Measurements from ENCODE around the gene SNAPC4.
"Not testable (repeated sequence)": the region's sequence is repeated elsewhere in the genome, so short reads cannot be mapped to it uniquely, and the experiment has no call there.

The SNAPC4 gene

GRCh38 chr9:136431782-136432350 is 31.9 kb upstream of the SNAPC4 start:
- FAIRE-seq: no peak

GRCh38 chr9:136430588-136431234 is 30.7 kb upstream of the SNAPC4 start:
- no peak for FAIRE-seq

DNA sequence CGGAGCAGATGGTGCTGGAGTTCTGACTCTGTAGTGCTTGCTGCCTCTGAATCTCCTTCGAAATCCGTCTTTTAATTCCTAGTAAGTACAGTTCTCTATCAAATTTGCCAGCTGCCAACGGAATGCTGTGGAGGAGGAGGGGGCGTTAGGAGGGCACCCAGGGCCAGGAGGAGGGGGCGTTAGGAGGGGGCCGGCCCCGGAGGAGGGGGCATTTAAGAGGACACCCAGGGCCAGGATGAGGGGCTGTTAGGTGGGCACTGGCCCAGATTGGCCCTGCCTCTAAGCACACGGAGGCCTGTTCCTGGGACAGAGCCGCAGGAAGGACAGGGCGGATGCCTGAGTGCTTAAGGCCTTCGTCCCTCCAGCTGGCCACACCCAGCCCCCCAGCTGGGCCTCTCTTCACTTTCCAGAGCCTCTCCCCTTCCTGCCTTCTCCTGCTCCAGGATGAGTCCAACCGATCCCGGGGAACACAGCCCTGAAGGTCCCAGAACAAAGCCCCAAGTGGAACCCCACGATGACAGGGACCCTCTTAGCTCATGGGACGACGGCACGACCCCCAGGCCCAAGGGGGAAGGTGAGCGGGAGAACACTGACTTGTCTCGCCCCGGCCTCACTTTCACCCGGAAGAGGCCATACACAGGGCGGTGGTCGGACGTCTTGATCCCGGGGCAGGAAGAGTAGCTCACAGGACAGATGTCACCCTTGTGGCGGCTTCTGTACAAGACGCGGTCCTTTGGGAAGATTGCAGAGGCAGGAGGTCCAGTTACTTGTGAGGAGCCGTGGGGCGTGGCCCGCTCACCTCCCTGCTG is 29.9 kb upstream of the SNAPC4 start:
- FAIRE-seq: no peak

DNA sequence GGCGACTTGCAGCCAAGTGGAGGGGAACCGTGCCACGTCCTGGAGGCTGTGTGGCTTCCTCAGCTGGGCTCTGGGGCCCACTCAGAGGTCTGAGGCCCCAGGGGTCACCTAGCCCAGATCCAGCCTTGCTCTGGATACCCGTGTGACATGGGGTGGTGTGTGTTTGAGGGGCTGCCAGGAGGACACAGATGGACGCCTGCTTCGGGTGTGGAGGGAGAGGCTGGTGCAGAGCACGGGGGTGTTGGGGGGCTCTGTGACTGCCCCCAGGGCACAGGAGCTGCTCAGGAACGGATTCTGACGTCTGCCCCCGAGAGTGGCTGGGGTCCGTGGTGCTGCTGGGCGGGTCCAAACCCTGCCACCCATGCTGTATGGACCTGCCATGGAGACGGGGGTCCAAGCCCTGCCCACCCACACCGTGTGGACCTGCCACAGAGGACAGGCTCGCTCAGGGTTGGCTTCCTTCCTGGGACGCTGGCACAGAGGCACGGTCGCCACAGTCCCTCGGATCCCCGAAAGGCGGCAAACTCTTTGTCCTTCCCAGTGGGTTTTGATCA is 29.2 kb upstream of the SNAPC4 start:
- FAIRE-seq: no peak

DNA sequence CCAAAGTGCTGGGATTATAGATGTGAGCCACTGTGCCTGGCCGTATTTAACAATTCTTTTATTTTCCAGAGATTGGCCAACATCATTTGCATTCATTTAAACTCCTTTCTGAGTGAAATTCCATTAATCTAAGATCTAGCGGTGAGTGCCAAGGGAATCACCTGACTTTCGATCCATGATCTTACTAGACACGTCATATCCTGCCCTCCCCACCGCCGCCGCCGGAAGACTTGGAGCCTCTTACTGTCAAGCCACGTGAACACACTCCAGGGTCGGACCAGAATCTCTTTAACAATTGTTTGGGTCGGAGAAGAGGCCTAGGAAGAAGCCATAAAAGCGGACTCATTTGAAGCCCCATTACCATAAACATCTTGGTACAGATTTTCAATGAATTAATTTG is 26.8 kb upstream of the SNAPC4 start:
- FAIRE-seq: no peak

GRCh38 chr9:136425367-136425766 is 25.4 kb upstream of the SNAPC4 start:
- FAIRE-seq: not testable (repeated sequence)

DNA sequence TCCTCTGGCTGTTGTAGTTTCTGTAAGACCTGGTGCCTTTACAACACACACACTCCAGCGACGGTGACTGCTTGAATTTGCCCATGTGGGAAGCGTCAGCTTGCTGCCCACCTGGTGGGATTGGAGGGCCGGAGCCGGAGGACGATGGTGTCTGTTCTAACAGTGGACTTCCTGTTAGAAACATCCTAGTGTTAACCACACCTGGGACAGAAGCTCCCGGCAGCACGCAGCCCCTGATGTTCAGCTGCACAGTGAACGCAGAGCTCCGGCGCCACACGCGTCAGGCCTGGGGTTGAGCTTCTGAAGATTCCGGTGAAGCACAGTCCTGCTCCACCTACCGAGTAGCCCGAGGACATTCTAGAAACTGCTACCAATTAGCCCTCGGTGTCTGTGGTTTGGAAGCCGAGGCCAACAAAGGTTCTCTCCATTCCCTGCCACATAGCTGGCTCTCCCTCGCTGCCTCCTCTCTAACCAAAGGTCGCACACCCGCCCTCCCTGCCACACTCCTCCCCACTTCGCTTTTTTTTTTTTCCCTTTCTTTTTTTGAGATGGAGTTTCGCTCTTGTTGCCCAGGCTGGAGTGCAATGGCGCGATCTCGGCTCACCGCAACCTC is 24.9 kb upstream of the SNAPC4 start:
- no peak for FAIRE-seq

DNA sequence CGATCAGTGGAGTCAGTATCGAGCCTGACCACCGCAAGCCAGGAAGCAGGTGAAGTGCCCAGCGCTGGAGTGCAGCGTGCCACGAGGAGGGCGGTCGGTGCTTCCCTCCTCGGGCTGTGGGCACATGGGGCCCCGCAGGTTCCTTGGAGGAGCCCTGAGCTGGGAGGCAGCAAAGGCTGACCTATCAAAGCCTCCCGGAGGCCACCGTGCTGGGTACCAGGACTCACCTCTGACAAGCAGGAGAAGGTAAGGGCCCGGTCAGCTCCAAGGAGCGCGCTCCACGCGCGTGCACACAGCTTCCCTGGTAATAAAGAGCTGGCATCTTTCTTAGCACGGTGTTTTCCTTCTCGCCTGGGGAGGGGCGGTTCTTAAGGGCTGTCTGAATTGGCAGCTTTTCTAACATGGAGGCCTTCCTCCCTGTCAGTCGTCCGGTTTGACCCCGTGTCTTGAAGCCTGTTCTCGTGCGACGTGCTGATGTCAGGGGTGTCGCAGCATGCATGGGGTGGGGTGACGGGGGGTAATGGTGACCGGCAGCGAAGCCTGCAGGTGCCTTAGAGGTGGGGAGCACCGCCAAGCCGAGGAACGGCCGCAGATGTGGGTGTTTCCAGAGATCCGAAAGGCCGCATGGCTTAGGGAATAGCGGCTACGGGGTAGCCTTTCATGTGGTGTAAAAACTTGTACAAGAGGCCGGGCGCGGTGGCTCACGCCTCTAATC is 23.6 kb upstream of the SNAPC4 start:
- FAIRE-seq: no peak

DNA sequence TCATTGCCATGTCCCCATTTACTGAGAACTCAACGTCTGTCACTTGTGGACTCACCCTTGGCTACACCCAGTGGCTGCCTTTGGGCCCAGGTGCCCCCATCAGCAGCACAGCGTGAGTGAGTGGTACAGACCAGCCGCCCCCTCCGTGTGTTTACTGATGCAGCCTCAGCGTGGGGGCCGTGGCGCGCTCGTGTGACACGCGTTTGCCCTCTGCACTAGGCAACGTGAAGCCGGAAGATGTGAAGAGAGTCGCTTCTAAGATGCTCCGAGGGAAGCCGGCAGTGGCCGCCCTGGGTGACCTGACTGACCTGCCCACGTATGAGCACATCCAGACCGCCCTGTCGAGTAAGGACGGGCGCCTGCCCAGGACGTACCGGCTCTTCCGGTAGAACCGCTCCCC is 22.9 kb upstream of the SNAPC4 start:
- no peak for FAIRE-seq

- FAIRE-seq: no peak
These were observed 21.8 kb upstream of the SNAPC4 start for GRCh38 chr9:136421791-136422190.

DNA sequence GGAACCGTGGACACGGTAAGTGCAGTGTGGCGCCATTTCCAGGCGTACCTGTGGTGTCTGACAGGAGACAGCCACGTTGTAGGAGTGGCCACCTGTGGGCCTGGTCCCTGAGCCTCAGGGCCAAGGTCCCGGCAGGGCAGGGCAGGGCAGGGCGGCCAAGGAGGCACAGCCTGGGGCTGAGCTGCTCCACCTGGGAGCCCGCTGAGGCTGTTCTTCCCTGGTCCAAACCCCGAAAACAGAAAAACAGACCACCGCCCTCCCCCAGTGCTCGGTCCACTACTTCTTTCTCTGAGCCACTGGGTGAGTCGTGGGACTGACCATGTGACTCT is 19.1 kb upstream of the SNAPC4 start:
- FAIRE-seq: no peak

DNA sequence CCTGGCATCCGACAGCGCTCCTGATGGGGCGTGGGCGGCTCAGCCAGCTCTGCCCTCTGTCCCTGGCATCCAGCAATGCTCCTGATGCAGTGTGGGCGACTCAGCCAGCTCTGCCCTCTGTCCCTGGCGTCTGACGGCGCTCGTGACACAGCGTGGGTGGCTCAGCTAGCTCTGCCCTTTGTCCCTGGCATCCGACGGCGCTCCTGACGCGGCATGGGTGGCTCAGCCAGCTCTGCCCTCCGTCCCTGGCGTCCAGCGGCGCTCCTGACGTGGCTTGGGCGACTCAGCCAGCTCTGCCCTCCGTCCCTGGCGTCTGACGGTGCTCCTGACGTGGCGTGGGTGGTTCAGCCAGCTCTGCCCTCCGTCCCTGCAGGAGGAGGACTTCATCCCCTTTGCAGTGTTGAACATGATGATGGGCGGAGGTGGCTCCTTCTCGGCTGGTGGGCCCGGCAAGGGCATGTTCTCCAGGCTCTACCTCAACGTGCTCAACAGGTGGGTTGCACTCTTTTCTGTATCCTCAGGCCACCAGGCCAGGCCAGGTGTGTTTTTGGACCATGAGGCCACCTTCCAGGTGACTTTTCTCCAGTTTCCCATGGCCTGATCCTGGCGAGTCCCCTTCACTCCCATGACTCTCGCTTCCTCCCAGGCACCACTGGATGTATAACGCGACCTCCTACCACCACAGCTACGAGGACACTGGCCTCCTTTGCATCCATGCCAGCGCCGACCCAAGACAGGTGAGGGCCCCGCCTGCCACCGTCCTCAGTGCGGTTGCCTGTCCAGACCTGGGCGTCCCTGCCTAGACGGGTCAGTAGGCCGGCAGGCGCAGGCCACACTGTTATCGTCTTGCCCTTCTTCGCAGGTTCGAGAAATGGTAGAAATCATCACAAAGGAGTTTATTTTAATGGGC is 18.5 kb upstream of the SNAPC4 start:
- no peak for FAIRE-seq

- no peak for FAIRE-seq
These were observed 16.9 kb upstream of the SNAPC4 start for GRCh38 chr9:136416914-136417313.

DNA sequence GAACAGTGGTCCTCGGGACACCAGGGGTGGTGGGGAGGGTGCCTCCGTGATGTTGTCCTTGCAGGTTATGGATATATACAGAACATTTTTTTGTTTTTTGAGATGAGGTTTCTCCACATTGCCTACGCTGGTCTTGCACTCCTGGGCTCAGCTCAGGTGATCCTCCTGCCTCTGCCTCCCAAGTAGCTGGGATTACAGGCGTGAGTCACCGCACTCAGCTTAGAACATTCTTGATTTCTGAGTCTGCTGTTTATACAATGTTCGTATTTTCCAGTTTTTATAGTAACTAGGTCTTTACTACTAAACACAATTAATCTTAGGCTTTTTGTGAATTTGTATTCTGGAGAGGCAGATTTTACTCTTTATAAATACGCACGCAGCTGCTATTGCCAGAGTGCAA is 16.5 kb upstream of the SNAPC4 start:
- FAIRE-seq: no peak

DNA sequence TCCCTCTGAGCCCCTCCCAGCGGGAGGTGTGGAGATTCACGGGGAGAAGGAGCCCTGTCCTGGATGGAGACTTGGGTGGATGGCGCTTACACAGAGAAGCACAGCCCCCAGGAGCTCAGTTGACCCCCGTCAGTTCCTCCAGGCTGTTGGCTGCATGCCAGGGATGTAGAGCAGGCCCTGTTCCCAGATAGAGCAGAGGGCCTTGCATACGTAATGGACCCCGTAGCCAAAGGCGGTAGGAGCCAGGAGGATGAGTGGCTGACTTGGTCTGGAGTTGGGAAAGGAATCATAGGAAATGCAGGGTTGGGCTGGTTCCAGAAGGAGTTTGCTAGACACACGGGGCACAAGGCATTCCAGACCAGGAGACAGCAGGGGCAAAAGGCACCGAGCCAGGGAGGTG is 13.0 kb upstream of the SNAPC4 start:
- FAIRE-seq: no peak

GRCh38 chr9:136411378-136411777 is 11.4 kb upstream of the SNAPC4 start:
- FAIRE-seq: no peak

DNA sequence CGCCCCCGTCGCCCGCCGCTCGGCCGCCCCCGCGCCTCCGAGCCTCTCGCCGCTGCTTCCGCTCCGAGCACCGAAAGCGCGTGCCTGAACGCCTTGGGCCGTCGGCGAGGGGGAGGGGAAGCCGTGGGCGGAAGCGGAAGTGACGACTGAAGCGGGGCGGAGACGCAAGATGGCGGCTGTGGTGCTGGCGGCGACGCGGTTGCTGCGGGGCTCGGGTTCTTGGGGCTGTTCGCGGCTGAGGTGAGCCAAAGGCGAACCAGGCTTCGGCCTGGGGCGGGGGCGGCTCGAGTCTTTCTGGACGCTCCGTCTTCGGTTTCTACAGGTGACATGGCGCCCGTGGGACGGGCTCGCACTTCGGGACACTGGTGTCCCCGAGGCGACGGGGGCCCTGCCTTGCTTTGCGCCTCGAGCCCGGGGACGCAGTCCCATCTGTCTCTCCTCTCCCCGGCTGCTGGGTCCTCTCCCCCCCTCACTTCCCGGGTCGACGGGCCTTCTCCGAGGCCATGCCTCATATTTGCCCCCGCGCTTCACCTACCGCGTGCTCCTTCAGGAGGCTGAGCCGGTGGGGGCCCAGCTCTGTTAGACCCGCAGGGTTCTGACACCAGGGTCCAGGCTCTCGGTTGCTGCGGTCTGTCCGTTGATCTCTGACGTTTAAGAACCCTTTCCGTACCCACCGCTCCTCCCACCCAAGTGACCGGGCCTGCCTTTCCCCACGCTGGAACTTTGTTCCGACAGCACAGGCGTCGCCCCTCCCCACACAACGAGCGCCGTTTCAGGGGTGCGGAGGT is 10.7 kb upstream of the SNAPC4 start, which contains the start of the genes ENTR1 and PMPCA:
TSS of gene ENTR1 (minus strand) at position 115 of the 788 bp plus-strand sequence. CDS start 217 bp downstream, outside the sequence.
TSS of gene PMPCA (plus strand) at position 159 of the 788 bp plus-strand sequence. CDS start at position 170, 11 bp downstream.
- no peak for FAIRE-seq

DNA sequence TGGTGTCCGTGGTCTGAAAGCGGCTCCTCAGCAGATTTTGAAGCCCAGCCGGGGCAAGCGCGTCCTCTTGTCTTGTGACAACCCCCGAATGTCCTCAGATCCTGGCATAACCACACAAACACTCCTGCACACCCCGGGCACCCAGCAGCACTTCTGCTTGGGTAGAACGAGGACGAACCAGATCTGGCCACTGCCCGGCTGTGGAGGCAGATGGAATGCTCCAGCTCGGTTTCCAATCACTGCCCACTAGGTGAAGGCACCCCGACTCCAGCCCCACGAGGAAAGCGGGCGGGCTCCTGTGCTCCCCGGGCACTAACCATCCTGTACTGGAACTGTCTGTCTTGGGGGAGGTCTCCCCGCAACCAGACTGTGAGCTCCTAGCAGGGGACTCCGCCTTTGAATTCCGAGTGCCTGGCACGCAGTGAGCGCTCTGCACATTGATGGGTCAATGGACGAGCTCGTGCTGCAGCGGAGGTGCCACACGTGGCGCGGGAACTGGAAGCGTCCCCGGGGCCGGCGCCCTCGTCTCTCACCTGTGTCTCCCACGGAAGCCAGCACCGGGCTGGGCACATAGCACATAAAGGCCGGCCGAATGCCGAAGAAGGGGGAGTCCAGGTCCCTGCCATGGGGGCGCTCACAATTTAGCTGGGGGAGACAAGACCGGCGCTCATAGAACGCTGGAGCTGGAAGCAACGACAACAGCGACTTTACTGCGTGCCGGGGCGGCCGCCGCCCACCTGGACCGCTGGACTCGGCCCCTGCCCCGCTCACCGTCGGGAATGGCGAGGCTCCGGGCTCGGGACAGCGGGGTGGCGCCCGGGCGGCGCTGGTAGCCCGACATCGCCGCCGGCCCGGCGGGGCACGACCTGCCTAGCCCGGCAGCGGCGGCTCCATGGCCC is 9.8 kb upstream of the SNAPC4 start:
- FAIRE-seq: no peak

DNA sequence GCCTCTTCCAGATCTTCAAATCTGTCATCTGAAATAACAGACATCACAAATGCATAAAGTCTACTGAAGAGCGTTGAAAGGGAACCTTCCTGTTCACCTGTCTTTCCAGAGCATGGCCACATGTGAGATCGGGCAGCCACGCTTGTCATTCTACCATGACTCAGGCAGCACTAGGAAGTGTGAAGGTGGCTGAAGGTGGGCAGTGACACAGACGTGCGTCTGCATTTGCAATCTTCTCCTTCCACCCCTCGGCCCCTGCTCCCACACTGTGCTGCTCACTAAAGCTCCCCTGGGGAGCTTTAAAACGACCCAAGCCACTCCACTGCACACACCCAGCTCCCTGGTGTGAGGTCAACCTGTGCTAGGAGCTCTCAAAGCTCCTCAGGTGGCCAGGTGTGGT is 7.9 kb upstream of the SNAPC4 start:
- no peak for FAIRE-seq

Data from colon (tissue), 2 donors.